Fibroblast of lung (primary cell): ENCODE data around the gene CAMK2G. TPM values are rescaled to one million over a fixed set of nuclear protein-coding genes. Genes with fewer than 3 reads are reported as not detected.

Experiments
- DNase-seq, 2 donors: peaks; one replicate each; pipeline versions ENCODE4 v3.0.0 to v3.0.0-alpha.2; 2010; ENCODE audit warnings: low read depth in 2 of 2
- H2AFZ ChIP-seq: 2 replicates; pipeline ENCODE4 v1.5.1; 2012; ENCODE audit warnings: low read length, control low read depth, inconsistent platforms
- H3K27ac ChIP-seq: 2 replicates; pipeline ENCODE4 v1.5.1; 2011; ENCODE audit warnings: low read length, control low read depth; ENCODE audit not compliant: insufficient read depth
- H3K27me3 ChIP-seq: 2 replicates; pipeline ENCODE4 v1.5.1; 2011; ENCODE audit warnings: mild to moderate bottlenecking, low read length; ENCODE audit not compliant: control insufficient read depth, insufficient read depth
- H3K36me3 ChIP-seq: 2 replicates; pipeline ENCODE4 v1.5.1; 2011; ENCODE audit warnings: low read length; ENCODE audit not compliant: control insufficient read depth, insufficient read depth
- H3K4me1 ChIP-seq: 2 replicates; pipeline ENCODE4 v1.5.1; 2011; ENCODE audit warnings: low read length; ENCODE audit not compliant: control insufficient read depth, insufficient read depth; ENCODE audit errors: extremely low read depth
- H3K4me2 ChIP-seq: 2 replicates; pipeline ENCODE4 v1.5.1; 2011; ENCODE audit warnings: low read length, control low read depth; ENCODE audit not compliant: insufficient read depth; ENCODE audit errors: extremely low read depth
- H3K4me3 ChIP-seq, 4 experiments: fragments of 200-600 bp in 1 of 4; sonication (generic) in 1 of 4; replicated peaks in 1 of 4; 2 replicates each; pipeline ENCODE4 v1.5.1; 2011 to 2016; ENCODE audit warnings: low read length in 4 of 4, low read depth in 3 of 4, mild to moderate bottlenecking in 3 of 4, control low read depth in 2 of 4, inconsistent platforms in 1 of 4, mixed read lengths in 1 of 4; ENCODE audit not compliant: insufficient read depth in 1 of 4; ENCODE audit errors: control extremely low read depth in 1 of 4
- H3K79me2 ChIP-seq: 2 replicates; pipeline ENCODE4 v1.5.1; 2012; ENCODE audit warnings: mild to moderate bottlenecking, low read length, inconsistent platforms; ENCODE audit not compliant: control insufficient read depth, insufficient read depth
- H3K9ac ChIP-seq: 2 replicates; pipeline ENCODE4 v1.5.1; 2011; ENCODE audit warnings: mild to moderate bottlenecking, low read length, control low read depth; ENCODE audit not compliant: insufficient read depth
- H3K9me3 ChIP-seq: 2 replicates; pipeline ENCODE4 v1.5.1; 2012; ENCODE audit warnings: low read depth, low read length; ENCODE audit not compliant: control insufficient read depth, insufficient read depth
- H4K20me1 ChIP-seq: 2 replicates; pipeline ENCODE4 v1.5.1; 2011; ENCODE audit warnings: low read length; ENCODE audit not compliant: control insufficient read depth, insufficient read depth; ENCODE audit errors: extremely low read depth
- EZH2 ChIP-seq: IDR thresholded peaks from 2 replicates; pipeline ENCODE4 v1.5.1; 2012; ENCODE audit warnings: low read length, control low read depth, mild to moderate bottlenecking; ENCODE audit errors: missing control alignments
- polyA plus RNA-seq, 2 donors: library from polyadenylated mRNA; depleted of rRNA in 1 of 2; stranded (reverse) in 1 of 2; unstranded in 1 of 2; fragments of >200 nt; gene quantifications; 2 replicates each; pipeline ENCODE4 v1.2.1, GENCODE V29; 2011 to 2012; ENCODE audit warnings: missing spikeins in 1 of 2
- total RNA-seq: library from RNA; depleted of rRNA; stranded (reverse); fragments of >200 nt; gene quantifications from 2 replicates; pipeline ENCODE4 v1.2.1, GENCODE V29; 2014
- TF ChIP-seq, protein P1 (sequence below), 2 donors: IDR thresholded peaks in 1 of 2; conservative IDR thresholded peaks in 1 of 2; 1 replicate in 1 of 2; 2 replicates in 1 of 2; pipeline ENCODE4 v1.5.1; 2011 to 2012; ENCODE audit warnings: low read length in 2 of 2, control low read depth in 1 of 2, inconsistent platforms in 1 of 2, low read depth in 1 of 2, mild to moderate bottlenecking in 1 of 2

Gene CAMK2G
- total and polyA plus RNA-seq, 2 donors (not counting 1 experiment from before 2014, with no cell fraction given), result 25.9 to 32.2 TPM

DNA sequence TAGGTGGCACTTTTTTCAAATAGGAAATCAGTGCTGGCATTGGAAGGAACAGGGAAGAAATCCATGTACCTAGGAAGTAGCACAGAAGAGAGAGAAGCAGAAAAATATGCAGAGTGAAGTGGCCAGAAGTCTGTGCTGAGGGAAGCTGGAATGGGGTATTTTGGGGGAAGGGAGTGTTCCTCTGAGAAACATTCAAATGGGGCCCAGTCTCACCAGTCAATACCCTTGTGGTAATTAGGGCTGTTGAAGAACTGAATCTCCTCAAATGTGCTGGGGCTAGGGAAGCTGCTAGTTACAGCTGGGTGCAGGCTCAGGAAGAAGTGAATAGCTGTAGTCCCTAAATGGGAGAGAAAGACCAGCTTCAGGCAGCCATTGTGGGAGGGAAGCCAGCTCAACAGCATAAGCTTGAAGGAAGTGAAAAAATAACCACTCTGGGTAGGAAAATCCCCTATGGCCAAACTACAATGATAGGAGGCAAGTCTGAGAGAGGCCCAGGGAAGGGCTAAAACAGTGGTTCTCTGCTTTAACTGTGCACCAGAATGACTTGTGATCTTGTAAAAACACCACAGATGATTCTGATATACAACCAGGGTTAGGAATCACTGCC, 70.6 kb downstream of the CAMK2G start:
- H3K4me3 ChIP-seq, result no peak overlapping the region
- no peak overlapping the region for H2AFZ ChIP-seq
- H3K79me2 ChIP-seq, result no peaks in the 10 kb centered on the region
- no peaks in the 10 kb centered on the region for H4K20me1 ChIP-seq
- H3K9ac ChIP-seq, result no peak overlapping the region
- peaks cover 30% of the 10 kb centered on the region for H3K36me3 ChIP-seq
- no peak overlapping the region for H3K4me2 ChIP-seq
- no peaks in the 10 kb centered on the region for H3K27me3 ChIP-seq
- DNase-seq, result no peak
- no peaks in the 10 kb centered on the region for H3K4me1 ChIP-seq
- H3K9me3 ChIP-seq, result no peaks in the 10 kb centered on the region
- H3K27ac ChIP-seq, result no peak overlapping the region
- TF ChIP-seq, protein P1, sequence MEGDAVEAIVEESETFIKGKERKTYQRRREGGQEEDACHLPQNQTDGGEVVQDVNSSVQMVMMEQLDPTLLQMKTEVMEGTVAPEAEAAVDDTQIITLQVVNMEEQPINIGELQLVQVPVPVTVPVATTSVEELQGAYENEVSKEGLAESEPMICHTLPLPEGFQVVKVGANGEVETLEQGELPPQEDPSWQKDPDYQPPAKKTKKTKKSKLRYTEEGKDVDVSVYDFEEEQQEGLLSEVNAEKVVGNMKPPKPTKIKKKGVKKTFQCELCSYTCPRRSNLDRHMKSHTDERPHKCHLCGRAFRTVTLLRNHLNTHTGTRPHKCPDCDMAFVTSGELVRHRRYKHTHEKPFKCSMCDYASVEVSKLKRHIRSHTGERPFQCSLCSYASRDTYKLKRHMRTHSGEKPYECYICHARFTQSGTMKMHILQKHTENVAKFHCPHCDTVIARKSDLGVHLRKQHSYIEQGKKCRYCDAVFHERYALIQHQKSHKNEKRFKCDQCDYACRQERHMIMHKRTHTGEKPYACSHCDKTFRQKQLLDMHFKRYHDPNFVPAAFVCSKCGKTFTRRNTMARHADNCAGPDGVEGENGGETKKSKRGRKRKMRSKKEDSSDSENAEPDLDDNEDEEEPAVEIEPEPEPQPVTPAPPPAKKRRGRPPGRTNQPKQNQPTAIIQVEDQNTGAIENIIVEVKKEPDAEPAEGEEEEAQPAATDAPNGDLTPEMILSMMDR (conservative IDR thresholded peaks at IDR 0.05 in 1 of 2, IDR thresholded peaks at IDR 0.05 in 1 of 2; ENCODE audit: low read depth in 1 of 2, low read length in 2 of 2), result no peak
- no peak for TF ChIP-seq EZH2

DNA sequence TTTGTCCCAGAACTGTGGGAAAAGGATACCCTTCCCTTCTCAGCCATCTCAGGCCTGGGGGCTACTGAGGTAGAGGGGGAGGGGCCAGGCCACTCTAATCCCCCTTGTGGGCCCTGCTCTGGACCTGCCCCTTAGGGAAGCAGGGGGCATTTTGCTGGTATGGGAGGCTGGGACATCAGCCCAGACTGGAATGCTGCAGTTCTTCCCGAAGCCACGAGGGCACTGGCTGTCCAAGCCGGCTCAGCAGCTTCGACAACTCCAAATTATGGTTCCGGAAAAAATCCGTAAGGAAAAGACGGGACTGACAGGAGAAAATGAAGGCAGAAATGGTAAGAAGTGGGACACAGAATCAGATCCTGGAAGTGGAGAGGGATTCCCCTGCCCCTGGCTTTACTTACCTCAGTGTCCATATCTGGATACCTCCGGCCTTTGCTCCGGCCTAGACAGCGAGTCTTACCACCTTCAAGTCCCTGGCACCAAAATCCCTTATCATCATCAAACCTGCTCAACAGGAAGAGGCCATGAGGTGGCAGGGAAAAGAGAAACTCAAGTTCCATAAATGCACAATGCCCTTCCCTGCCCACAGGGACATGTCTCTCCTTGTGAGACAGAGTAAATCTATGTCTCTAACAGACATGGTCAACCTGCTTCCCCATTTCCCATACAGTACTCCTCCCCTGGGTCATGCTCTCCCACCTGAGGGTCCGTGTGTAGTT, 71.9 kb downstream of the CAMK2G start:
- H3K9ac ChIP-seq, result no peak overlapping the region
- H4K20me1 ChIP-seq, result no peaks in the 10 kb centered on the region
- H3K27me3 ChIP-seq, result no peaks in the 10 kb centered on the region
- H3K79me2 ChIP-seq, result no peaks in the 10 kb centered on the region
- no peak overlapping the region for H3K4me3 ChIP-seq
- H3K27ac ChIP-seq, result no peak overlapping the region
- peaks cover 28% of the 10 kb centered on the region for H3K36me3 ChIP-seq
- DNase-seq, result no peak
- H3K4me1 ChIP-seq, result no peaks in the 10 kb centered on the region
- TF ChIP-seq, protein P1 (conservative IDR thresholded peaks at IDR 0.05 in 1 of 2, IDR thresholded peaks at IDR 0.05 in 1 of 2; ENCODE audit: low read depth in 1 of 2, low read length in 2 of 2), result peak in 1 of 2 donors; percentile 6
- no peak for TF ChIP-seq EZH2
- no peak overlapping the region for H2AFZ ChIP-seq
- no peak overlapping the region for H3K4me2 ChIP-seq
- H3K9me3 ChIP-seq, result no peaks in the 10 kb centered on the region

DNA sequence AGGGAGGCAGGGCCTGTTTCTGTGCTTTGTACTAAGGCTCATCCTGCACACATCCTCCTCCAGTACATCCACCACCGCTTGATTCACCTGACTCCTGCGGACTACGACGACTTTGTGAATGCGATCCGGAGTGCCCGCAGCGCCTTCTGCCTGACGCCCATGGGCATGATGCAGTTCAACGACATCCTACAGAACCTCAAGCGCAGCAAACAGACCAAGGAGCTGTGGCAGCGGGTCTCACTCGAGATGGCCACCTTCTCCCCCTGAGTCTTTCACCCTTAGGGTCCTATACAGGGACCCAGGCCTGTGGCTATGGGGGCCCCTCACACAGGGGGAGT, 73.1 kb downstream of the CAMK2G start:
- peaks cover 31% of the 10 kb centered on the region for H3K36me3 ChIP-seq
- H3K79me2 ChIP-seq, result no peaks in the 10 kb centered on the region
- H3K4me3 ChIP-seq, result no peak overlapping the region
- DNase-seq, result no peak
- no peak overlapping the region for H2AFZ ChIP-seq
- H3K27me3 ChIP-seq, result no peaks in the 10 kb centered on the region
- no peak overlapping the region for H3K4me2 ChIP-seq
- H3K9ac ChIP-seq, result no peak overlapping the region
- H3K9me3 ChIP-seq, result no peaks in the 10 kb centered on the region
- no peaks in the 10 kb centered on the region for H3K4me1 ChIP-seq
- no peaks in the 10 kb centered on the region for H4K20me1 ChIP-seq
- no peak overlapping the region for H3K27ac ChIP-seq
- no peak for TF ChIP-seq EZH2
